Middle frontal gyrus (tissue), 1 donor: ENCODE results near the gene ZNF536.
"Not testable (repeated sequence)": the region's sequence is repeated elsewhere in the genome, so short reads cannot be mapped to it uniquely, and the experiment has no call there.

Experiments
- DNase-seq: peaks from one replicate; pipeline ENCODE4 v3.0.0-alpha.2; 2015; ENCODE audit warnings: low spot score; ENCODE audit errors: extremely low spot score

The ZNF536 gene

DNA sequence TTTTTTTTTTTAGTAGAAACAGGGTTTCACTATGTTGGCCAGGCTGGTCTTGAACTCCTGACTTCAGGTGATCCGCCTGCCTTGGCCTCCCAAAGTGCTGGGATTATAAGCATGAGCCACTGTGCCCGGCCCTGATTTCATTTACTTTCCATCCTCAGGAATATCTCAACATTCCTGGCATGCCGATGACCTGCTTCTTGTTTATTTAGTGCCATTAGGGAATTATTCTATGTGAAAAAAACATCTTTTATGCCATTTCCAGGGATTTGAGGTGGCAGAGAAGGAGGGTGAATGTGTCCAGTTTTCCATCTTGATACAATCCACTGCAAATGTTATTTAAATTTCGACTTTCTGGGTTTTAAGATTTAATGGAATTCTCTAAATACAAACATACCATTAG, 45.0 kb downstream of the ZNF536 start:
- not testable (repeated sequence) for DNase-seq

DNA sequence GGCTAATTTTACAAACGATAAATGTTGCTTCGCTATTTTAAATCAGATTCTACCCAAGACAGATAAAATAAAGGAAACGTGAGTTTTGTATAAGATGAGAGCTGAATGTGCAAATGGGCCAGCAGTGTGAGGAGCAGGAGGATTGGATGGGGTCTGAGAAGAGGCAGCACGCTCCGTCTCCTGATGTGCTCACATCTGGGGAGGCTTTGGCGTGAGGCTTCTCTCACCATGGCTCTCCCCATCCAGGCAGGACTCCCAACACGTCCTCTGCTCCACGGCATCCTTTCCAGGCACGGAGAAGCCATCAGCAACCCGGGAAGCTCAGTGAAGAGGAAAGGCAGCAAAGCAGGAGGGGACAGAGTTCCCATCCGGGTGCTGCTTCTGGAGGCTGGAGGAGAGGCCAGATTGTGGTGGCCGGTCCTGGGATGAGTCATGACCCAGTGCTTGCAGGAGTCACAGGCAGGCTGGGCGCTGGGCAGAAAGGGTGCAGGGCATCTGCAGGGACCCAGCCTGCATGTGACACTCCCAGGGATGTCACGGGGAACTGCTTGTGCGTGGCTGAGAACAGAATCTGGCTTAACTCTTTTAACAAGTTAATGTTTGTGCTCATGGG, 47.5 kb downstream of the ZNF536 start:
- no peak for DNase-seq

DNA sequence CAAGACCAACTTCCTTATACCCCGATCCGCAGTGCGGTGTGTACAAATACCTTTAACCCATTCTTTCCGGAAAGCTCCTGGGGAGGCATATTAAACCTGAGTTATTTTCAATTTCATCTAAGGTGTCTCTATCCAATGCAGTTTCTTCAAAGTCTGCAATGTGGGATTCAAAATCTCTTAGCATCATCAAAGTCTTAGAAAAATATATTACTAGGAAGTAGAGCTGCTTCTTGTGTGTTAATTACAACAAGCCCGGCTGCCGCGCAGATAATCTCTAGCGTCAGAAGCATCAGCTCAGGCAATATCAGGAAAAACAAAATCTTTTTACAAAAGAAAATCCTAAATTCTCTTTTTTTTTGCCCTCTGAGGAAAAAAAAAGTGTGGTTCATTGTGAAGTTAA, 48.1 kb downstream of the ZNF536 start:
- no peak for DNase-seq

DNA sequence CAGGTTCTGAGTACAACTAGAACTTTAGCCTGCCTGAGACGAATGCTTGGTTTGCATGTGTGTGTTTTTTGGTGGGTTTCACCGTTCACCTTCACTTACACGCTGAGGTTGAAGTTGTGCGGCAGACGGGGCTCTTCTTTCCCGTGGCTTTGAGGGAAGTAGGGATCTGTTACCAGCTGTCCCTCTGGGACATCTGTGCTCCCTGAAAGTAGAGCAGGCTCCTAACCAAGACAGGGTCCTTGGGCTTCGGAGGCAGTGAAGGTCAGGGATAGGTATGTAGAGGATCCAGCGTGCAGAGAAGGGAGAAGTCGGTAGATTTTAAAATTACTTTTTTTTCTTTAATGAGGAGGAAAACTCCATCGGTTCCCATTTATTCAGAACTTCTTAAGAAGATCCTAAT, 48.7 kb downstream of the ZNF536 start:
- no peak for DNase-seq

DNA sequence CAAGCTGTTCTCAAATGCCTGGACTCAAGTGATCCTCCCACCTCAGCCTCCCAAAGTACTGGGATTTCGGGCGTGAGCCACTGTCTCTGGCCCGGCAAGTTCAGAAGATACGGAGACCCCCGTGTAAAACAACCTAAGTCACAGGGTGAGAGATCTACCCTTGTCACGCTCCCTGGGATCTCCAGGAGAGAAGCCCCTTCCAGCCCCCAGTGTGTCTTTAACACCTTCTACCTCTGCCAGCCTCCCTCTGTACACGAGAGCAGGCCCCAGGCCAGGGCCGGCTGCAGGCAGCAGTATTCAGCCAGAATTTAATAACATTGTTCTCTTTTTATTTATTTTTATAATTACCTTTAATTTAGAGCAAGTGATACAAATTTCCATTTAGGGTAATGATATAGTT, 49.4 kb downstream of the ZNF536 start:
- DNase-seq = no peak

DNA sequence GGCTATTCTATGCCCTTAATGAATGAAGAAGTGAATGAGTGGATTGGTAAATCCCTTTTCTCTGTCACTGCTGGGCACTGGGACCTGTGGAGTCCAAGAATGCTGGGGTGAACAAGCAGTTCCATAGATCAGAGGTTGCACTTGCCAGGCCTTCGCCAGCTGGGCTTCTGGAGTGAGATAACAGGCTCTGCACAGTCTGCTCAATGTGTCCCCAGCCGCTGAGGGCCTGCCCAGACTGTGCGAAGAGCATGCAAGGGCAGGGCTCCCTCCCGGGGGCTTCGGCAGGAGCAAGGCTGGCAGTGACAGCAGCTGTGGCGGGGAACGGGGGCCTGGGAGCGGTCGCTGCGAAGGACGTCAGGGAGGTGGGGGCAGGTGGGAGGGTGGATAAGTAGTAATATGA, 51.3 kb downstream of the ZNF536 start:
- DNase-seq = no peak

DNA sequence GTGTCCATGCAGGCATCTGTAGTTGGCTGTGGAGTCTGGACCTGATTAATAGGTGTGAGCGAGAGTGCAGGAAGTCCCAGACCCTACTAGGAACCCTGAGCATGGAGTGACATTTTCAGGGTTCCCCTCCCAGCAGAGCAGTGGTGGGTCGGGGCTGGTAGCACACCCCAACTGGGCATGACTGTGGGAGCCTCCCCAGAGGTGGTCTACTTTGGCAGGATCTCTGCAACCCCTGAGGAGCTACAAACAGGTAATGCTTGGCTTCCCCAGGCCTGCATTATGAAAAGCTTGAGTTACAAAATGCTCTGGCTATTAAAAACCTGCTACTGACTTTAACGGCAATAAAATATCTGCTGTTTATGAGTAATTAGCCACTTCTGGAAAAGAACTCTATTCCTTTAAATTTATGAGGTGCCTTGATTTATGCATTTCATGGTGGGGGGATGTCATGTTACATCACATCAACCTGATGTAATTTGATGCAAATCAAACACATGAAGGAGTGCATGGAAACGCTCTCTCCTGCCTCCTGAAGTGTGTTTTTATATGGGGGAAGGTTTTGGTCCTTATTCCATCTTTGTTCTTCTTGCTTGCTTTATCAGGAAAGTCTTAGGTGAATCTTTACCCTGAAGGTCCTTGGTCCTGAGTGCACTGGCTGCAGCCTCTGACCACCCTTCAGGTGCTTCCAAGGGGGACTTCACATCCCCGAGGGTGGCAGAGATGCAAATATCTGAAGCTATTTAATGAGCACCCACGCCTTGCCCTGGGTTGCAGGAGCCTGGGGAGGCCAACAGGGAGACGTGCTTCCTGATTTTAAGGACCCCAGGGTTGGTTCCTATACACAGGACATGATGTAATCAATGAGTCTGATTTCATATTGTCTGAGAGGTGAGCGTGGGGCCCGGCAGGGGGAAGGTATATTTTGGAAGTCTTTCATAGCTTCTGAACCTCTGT, 54.0 kb downstream of the ZNF536 start:
- DNase-seq = no peak

DNA sequence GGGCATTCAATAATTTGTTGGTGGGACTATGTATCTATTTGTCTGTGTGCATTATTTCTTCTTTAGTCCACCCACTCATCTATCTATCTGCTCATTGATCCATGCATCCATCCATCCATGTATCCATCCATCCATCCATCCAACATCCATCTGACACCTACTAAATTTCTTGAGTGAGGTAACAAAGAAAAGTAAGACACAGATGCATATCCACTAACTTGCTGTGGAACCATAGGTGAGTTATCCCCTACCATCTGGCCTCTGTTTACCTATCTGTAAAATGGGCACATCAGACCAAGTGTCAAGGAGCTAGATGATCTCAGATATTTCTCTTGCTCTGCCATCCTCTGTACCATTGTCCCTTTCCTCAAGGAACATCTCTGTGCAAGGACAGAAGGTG, 54.7 kb downstream of the ZNF536 start:
- DNase-seq = no peak

DNA sequence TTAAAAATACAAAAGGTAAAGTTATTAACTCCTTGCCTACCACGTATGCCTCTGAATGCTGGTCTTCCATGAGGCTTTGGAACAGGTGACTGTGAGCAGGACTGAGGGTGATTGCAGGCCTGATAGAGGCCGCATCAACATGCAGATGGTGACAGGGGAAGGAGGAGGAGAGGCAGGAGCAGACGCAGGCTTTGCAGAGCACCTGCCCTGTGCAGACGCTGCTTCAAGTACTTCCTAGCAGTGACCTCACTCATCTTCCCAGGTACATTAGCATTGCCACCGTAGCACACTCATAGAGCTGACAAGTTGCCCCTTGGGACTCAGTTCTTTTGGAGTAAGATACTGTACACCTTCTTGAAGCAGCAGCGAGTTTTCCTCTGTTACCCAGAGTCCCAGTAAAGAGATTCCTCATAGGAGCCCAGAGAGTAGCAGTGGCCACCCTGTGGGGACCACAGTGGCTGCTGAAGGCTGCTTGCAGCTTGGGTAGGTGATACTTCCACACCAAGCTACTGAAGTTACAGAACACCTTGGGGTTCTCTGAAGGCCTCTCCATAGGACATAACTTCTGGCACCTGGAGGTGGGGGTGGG, 56.0 kb downstream of the ZNF536 start:
- DNase-seq = no peak

DNA sequence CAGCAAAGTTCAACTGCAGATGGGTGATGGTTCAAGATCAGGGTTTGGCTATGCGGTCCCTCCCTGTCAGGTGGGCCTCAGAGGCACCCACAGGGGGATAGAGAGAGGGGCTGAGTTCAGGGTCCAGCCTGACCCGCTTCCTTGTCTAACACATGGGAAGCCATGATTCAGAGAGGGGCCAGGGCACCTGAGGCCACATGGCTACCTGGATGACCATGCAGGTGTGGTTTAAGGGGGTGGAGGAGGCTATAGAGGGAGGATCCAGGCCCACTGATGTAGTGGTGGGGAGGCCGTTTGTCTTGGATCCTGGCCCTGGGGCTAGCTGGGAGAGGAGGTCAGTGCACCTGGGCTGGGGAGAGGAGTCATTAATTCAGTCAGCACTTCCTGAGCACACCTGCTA, 56.7 kb downstream of the ZNF536 start:
- DNase-seq = no peak

DNA sequence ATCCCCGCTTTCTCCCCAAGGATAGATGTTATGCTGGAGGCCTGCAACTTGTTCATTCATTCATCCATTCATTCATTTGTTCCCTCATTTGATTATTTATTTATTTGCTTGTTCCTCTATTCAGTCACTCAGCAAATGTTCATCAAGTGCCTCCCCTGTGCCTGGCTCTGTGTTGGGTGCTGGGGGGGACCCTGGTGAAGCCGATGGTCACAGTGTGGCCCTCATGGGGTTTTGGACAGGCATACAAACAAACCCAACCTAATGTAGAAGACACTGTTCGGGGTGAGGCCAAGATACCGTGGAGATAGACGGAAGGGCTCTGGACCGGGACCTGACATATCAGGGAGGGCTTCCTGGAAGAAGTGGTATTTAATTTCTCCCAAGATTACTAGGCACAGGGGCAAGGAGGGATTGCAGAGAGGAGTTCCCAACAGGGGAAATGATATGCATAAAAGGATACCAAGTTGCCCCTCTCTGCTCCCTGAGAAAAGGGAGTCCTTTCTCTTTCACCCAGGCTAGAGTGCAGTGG, 58.1 kb downstream of the ZNF536 start:
- DNase-seq = no peak

DNA sequence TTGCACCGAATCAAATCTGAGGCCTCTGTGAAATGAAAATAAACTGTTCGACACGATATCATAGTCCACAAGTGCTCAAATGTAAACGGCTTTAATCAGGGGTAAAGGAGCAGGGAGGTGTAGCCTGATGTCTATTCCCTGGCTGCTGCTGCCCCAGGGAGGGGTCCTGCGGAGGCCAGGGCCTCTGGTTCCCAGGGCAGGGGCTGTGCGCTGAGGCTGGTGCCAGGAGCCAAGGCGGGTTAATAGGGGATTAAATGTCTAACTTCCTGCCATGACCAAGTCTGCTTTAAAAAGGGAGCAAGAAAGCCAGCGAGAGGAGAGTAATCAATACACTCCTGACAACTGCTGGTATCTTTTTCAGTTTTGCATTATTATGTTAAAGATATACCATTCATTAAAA, 59.4 kb downstream of the ZNF536 start:
- no peak for DNase-seq

DNA sequence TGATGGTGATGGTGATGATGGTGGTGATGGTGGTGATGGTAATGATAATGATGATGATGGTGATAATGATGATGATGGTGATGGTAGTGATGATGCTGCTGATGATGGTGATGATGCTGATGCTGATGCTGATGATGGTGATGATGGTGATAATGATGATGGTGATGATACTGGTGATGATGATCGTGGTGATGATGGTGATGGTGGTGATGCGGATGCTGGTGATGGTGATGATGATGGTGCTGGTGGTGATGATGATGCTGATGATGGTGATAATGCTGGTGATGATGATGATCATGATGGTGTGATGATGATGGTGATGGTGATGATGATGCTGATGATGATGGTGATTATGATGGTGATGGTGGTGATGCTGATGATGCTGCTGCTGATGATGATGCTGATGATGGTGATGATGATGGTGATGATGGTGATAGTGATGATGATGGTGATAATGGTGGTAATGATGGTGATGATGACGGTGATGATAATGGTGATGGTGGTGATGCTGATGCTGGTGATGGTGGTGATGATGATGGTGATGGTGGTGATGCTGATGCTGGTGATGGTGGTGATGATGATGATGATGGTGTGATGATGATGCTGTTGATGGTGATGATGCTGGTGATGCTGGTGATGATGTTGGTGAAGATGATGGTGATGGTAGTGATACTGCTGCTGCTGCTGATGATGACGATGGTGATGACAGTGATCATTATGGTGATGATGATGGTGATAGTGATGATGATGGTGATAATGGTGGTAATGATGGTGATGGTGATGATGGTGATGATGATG, 62.8 kb downstream of the ZNF536 start:
- DNase-seq = no peak

DNA sequence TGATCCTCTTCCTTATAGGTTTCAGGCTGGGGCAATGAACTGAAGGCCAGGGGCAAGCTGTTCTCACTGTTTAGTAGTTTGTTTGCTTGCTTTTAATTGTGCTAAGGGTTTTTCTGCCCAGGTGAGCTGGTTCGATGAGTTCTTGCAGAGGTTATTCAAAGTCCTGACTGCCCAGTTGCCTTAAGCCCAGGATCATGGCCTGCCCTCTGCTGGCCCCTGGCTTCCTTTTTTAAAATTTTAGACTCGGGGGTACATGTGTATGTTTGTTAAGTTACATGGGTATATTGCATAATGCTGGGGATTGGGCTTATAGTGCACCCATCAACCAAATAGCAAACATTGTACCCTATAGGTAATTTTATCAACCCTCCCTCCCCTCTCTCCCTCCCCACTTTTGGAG, 65.7 kb downstream of the ZNF536 start:
- DNase-seq = no peak

DNA sequence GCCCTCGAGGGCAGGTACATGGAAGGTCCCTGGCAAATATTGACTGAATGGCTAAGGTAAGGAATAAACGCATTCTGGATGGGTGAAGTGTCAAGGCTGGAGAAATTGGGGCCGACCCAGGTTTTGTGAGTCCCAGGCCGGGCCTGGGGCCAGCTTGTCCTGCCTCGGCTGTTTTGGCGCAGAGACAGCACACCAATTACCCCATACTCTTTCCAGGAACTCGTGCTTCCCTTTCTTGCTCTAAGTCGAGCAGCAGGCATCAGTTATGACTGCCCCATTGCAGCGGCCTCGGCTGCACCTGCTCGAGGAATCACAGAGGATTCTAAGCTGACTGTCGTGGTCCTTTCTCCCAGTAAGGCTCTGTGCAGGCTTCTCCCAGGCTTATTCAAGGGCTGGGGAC, 67.1 kb downstream of the ZNF536 start:
- DNase-seq = no peak

DNA sequence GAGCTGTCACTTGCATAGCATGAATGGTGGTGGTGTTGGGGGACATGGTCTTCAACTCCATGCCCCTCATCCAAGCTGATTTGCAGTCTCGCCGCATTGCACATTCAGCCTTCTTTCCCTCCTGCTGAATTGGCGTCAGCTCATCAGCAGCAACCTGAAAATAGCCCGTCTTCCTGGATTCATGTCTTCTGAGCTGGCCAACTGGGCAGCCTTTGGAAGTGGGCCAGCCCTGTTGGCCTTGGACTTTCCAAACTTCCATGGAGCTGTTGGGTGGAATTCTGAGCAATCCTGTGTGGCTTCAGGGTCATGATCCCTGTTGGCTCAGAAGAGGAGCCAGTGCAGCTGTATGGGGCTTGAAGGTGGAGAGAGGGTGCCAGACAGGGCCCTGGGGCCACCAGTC, 68.8 kb downstream of the ZNF536 start:
- no peak for DNase-seq

DNA sequence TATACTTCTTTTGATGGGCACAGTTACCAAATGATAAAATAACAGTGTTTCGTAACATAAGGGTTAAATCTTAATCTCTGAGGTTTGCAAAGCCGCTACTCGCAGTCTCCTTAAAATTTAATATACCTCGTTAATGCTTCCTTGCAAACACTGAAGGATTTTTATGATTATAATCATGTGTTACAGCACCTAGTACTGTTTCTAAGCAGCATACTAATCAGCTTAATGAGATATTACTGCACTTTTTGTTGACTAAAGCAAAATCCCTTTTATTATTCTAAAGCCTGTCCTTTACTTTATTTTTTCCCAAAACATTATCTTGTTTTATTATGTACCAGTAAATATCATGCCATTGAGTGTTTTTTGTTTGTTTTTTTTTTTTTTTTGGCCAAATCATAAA, 70.5 kb downstream of the ZNF536 start:
- no peak for DNase-seq

DNA sequence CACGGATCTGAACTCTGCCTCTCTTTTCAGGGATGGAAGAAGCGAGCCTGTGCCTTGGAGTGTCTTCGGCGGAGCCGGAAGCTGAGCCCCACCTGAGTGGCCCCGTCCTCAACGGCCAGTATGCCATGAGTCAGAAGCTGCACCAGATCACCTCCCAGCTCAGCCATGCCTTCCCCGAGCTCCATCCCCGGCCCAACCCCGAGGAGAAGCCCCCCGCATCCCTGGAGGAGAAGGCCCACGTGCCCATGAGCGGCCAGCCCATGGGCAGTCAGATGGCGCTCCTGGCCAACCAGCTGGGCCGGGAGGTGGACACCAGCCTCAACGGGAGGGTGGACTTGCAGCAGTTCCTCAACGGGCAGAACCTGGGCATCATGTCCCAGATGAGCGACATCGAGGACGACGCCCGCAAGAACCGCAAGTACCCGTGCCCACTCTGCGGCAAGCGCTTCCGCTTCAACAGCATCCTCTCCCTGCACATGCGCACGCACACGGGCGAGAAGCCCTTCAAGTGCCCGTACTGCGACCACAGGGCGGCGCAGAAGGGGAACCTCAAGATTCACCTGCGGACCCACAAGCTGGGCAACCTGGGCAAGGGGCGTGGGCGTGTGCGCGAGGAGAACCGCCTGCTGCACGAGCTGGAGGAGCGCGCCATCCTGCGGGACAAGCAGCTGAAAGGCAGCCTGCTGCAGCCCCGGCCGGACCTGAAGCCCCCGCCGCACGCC, 71.5 kb downstream of the ZNF536 start:
- no peak for DNase-seq

DNA sequence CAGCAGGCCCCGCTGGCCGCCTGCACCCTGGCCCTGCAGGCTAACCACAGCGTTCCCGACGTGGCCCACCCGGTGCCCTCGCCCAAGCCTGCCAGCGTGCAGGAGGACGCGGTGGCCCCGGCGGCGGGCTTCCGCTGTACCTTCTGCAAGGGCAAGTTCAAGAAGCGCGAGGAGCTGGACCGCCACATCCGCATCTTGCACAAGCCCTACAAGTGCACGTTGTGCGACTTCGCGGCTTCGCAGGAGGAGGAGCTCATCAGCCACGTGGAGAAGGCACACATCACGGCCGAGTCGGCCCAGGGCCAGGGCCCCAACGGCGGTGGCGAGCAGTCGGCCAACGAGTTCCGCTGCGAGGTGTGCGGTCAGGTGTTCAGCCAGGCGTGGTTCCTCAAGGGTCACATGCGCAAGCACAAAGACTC, 72.1 kb downstream of the ZNF536 start:
- no peak for DNase-seq

DNA sequence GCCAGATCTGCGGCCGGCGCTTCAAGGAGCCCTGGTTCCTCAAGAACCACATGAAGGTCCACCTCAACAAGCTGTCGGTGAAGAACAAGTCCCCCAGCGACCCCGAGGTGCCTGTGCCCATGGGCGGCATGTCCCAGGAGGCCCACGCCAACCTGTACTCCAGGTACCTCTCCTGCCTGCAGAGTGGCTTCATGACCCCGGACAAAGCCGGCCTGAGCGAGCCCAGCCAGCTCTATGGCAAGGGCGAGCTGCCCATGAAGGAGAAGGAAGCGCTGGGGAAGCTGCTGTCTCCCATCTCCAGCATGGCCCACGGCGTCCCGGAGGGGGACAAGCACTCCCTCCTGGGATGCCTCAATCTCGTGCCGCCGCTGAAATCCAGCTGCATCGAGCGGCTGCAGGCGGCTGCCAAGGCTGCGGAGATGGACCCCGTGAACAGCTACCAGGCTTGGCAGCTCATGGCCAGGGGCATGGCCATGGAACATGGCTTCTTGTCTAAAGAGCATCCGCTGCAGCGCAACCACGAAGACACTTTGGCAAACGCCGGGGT, 72.6 kb downstream of the ZNF536 start:
- DNase-seq = no peak

DNA sequence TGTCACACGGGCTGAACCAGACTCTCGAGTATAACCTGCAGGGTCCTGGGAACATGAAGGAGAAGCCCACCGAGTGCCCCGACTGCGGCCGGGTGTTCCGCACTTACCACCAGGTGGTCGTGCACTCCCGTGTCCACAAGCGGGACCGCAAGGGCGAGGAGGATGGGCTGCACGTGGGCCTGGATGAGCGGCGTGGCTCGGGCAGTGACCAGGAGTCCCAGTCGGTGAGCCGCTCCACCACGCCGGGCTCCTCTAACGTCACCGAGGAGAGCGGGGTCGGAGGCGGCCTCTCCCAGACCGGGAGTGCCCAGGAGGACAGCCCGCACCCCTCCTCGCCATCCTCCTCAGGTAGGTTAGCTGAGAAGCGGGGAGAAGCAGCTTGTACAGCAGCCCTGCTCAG, 73.2 kb downstream of the ZNF536 start:
- no peak for DNase-seq
